PFSK-1 (cell line): Measurements from ENCODE around the gene KCNIP1.

Experiments
- FOXP2 ChIP-seq: optimal IDR thresholded peaks from 2 replicates; pipeline ENCODE3; 2011; ENCODE audit warnings: borderline replicate concordance, control low read depth, inconsistent platforms; ENCODE audit not compliant: insufficient read depth; ENCODE audit errors: extremely low read length, extremely low read depth
- POLR2AphosphoS5 ChIP-seq: IDR thresholded peaks from 2 replicates; pipeline ENCODE4 v1.6.1; 2012; ENCODE audit warnings: low read depth, mild to moderate bottlenecking, control low read depth, low read length, moderate library complexity
- SIN3A ChIP-seq: IDR thresholded peaks from 2 replicates; pipeline ENCODE4 v1.6.1; 2012; ENCODE audit warnings: mild to moderate bottlenecking, low read length, moderate library complexity, borderline replicate concordance; ENCODE audit not compliant: insufficient read depth
- TAF1 ChIP-seq: IDR thresholded peaks from 2 replicates; pipeline ENCODE4 v1.6.1; 2012; ENCODE audit warnings: low read length, control low read depth, borderline replicate concordance; ENCODE audit not compliant: insufficient read depth
- TF ChIP-seq, protein P1 (sequence below), 2 experiments: IDR thresholded peaks; 2 replicates each; pipeline versions ENCODE4 v1.6.1 to v1.8.0; 2011 to 2012; ENCODE audit warnings: low read depth in 2 of 2, low read length in 2 of 2, control low read depth in 1 of 2, inconsistent platforms in 1 of 2, mild to moderate bottlenecking in 1 of 2, moderate library complexity in 1 of 2; ENCODE audit not compliant: insufficient read depth in 1 of 2

KCNIP1 gene

DNA sequence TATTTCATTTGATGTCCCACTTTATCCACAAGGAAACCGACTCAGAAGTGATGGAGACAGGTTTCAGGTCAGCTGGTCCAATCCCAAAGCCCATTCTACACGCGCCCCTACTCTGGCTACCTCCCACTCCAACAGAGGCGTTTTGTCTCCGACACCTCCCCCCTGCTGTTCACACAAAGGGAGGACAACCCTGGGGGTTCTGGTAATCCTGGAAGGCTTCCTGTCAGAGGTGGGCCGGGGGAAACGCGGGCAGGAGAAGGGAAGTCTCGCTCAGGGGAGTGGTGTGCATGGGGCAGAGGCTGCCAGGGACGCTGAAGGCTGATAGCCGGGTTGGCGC lies 240.0 kb downstream of the KCNIP1 start:
- TF ChIP-seq FOXP2, result no peak
- no peak for TF ChIP-seq POLR2AphosphoS5
- no peak for TF ChIP-seq TAF1
- TF ChIP-seq, protein P1, sequence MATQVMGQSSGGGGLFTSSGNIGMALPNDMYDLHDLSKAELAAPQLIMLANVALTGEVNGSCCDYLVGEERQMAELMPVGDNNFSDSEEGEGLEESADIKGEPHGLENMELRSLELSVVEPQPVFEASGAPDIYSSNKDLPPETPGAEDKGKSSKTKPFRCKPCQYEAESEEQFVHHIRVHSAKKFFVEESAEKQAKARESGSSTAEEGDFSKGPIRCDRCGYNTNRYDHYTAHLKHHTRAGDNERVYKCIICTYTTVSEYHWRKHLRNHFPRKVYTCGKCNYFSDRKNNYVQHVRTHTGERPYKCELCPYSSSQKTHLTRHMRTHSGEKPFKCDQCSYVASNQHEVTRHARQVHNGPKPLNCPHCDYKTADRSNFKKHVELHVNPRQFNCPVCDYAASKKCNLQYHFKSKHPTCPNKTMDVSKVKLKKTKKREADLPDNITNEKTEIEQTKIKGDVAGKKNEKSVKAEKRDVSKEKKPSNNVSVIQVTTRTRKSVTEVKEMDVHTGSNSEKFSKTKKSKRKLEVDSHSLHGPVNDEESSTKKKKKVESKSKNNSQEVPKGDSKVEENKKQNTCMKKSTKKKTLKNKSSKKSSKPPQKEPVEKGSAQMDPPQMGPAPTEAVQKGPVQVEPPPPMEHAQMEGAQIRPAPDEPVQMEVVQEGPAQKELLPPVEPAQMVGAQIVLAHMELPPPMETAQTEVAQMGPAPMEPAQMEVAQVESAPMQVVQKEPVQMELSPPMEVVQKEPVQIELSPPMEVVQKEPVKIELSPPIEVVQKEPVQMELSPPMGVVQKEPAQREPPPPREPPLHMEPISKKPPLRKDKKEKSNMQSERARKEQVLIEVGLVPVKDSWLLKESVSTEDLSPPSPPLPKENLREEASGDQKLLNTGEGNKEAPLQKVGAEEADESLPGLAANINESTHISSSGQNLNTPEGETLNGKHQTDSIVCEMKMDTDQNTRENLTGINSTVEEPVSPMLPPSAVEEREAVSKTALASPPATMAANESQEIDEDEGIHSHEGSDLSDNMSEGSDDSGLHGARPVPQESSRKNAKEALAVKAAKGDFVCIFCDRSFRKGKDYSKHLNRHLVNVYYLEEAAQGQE (IDR thresholded peaks at IDR 0.05; ENCODE audit: insufficient read depth in 1 of 2, low read depth in 2 of 2, low read length in 2 of 2), result no peak
- no peak for TF ChIP-seq SIN3A

DNA sequence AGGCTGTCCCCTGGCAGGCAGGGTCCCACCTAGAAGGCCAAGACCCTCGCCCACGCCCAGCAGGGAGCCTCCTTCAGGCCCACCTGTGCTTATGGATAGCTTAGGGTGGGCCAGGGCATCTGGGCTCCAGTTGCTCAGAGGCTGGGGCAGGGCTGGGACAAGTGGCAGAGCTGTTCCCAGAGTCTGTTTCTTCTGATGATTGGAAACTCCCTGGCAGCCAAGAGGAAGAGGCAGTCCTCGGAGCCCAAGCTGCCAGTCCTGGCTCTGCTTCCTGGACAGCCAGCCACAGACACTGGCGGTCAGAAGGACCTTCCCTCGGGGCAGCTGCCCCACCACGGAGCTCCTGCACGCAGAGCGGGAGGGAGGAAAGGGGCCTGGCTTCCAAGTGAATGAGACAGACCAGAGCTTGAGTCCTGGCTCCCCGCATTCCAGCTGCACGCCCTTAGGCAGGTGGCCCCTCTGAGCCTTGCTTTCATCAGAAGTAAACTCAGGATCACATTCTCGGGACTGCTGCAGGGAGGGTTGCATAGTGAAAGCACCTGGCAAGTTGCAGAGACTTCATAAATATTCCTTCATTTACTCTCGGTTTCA lies 241.8 kb downstream of the KCNIP1 start:
- TF ChIP-seq SIN3A (no peak), FOXP2 (no peak), TAF1 (no peak), POLR2AphosphoS5 (no peak)
- TF ChIP-seq, protein P1 (IDR thresholded peaks at IDR 0.05; ENCODE audit: insufficient read depth in 1 of 2, low read depth in 2 of 2, low read length in 2 of 2), result no peak

DNA sequence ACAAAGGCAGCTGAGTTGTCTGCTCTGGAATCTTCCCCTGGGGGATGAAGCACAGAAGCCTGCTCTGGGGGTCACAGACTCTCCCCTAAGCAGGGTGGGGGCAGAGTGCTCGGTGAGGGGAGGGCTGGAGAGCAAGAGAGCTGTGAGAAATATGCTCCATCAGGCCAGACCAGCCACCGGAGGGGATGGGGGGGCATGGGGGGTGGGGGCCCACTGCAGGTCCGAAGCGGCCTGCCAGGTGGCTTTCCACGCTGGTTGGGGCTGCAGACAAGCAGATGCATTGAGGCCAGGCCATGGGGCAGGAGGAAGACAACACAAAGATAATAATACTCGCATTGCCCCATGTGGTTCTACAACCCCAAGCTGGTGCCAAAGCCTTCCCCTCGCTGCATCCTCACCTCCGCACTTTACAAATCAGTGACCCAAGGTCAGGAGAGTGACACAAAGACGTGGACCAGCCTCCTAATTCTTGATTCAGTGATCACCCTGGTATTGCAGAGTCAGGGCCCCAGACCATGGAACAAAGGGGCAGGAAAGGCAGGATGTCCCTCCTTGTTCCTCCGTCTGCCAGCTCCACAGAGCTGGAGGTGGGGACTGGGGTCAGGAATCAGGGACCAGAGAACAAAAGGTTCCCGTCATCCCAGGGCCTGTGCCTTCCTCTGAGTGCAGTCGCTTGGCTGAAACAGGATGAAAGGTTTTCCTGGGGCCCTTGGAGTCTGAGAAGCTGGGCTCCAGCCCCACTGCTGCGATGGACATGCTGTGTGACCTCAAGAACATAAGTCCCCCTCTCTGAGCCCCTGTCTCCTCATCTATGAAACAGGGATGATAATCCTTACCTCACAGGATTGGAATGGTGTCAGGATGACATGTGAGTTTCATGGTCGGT lies 242.5 kb downstream of the KCNIP1 start:
- TF ChIP-seq FOXP2 (no peak), TAF1 (no peak), SIN3A (no peak), POLR2AphosphoS5 (no peak)
- TF ChIP-seq, protein P1 (IDR thresholded peaks at IDR 0.05; ENCODE audit: insufficient read depth in 1 of 2, low read depth in 2 of 2, low read length in 2 of 2), result no peak

DNA sequence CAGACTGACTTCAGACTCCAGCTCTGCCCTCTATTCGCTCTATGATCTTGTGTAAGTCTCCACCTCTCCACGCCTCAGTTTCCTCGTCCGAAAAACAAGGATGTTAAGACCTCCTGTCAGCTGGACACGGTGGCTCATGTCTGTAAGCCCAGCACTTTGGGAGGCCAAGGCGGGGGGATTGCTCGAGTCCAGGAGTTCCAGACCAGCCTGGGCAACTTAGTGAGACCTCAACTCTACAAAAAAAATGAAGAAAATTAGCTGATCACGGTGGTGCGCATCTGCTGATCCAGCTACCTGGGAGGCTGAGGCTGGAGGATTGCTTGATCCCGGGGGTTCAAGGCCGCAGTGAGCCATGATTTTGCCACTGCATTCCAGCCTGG lies 243.1 kb downstream of the KCNIP1 start:
- TF ChIP-seq, protein P1 (IDR thresholded peaks at IDR 0.05; ENCODE audit: insufficient read depth in 1 of 2, low read depth in 2 of 2, low read length in 2 of 2), result no peak
- no peak for TF ChIP-seq TAF1
- TF ChIP-seq SIN3A, result no peak
- TF ChIP-seq FOXP2, result no peak
- no peak for TF ChIP-seq POLR2AphosphoS5

DNA sequence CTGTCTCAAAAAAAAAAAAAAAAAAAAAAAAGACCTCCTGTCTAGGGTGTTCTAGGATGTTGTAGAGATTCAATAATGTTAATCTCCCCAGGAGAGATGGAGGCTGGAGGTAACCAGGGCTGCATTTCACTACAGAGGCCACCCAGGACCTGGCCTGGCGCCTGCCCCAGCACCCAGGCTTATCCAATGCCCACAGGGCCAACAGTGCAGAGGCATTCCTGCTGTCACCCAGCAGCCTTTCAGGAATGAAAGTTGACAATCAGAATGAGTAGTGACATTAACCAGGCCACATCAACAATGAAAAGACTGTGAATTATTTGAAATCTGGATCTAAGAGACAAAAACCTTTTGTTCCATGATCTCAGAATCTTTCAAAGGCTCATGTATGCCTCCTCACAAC lies 243.5 kb downstream of the KCNIP1 start:
- no peak for TF ChIP-seq TAF1
